VCaP (cell line): ENCODE results near the gene HMGXB3.

Experiments used
- H3K27ac ChIP-seq: fragments of 450-650 bp; 2 replicates; pipeline ENCODE4 v1.5.1; 2017
- TF ChIP-seq, protein P1 (sequence below): fragments of 450-650 bp; conservative IDR thresholded peaks from 2 replicates; pipeline ENCODE4 v1.5.1; 2017; ENCODE audit warnings: mild to moderate bottlenecking, moderate library complexity

Gene HMGXB3

GRCh38 chr5:150061538-150061995 lies 61.0 kb downstream of the HMGXB3 start:
- TF ChIP-seq, protein P1, sequence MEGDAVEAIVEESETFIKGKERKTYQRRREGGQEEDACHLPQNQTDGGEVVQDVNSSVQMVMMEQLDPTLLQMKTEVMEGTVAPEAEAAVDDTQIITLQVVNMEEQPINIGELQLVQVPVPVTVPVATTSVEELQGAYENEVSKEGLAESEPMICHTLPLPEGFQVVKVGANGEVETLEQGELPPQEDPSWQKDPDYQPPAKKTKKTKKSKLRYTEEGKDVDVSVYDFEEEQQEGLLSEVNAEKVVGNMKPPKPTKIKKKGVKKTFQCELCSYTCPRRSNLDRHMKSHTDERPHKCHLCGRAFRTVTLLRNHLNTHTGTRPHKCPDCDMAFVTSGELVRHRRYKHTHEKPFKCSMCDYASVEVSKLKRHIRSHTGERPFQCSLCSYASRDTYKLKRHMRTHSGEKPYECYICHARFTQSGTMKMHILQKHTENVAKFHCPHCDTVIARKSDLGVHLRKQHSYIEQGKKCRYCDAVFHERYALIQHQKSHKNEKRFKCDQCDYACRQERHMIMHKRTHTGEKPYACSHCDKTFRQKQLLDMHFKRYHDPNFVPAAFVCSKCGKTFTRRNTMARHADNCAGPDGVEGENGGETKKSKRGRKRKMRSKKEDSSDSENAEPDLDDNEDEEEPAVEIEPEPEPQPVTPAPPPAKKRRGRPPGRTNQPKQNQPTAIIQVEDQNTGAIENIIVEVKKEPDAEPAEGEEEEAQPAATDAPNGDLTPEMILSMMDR: no peak
- no peak overlapping the region for H3K27ac ChIP-seq

DNA sequence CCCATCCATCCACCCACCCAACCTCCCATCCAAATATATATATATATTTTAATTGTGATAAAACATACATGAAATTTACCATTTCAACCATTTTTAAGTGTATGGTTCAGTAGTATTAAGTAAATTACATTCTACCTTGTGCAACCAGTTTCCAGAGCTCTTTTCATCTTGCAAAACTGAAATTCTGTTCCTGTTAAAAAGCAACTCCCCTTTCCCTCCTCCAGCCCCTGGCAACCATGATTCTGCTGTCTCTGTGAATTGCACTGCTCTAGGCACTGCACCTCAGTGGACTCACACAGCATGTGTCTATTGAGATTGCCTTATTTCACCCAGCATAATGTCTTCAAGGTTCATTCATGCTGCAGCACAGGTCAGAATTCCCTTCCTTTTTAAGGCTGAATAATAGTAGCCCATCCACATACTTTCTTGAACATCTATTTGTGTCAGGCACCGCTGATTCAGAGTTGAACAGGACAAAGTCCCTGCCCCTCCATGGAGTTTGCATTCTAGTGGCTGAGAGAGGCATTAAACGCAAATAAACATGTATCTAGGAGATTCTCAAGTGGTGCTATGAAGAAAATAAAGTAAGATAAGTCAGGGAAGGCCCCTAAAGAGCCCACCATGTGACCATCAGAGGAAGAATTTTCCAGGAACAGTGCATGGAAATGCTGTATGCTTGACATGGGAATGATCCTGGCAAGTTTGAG lies 61.8 kb downstream of the HMGXB3 start:
- TF ChIP-seq, protein P1: no peak
- no peak overlapping the region for H3K27ac ChIP-seq

DNA sequence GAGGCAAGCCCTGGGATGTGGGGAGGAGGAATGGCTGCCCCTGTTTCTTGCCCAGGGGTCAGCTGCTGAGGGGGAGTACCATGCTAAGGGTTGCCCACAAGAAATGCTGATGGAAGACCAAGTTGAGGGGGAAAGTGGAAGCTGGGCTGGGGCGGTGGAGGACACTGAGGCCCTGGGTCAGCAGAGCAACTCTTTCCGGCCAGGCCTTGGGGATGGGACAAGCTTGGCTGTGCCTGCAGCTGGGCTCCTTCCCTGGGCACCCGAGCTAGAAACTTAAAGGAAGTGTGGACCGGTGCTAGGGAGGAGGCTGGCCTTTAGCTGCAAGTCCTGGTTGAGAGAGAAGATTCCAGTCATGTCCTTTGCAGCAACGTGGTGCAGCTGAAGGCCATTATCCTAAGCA lies 63.1 kb downstream of the HMGXB3 start:
- TF ChIP-seq, protein P1: no peak
- no peak overlapping the region for H3K27ac ChIP-seq

DNA sequence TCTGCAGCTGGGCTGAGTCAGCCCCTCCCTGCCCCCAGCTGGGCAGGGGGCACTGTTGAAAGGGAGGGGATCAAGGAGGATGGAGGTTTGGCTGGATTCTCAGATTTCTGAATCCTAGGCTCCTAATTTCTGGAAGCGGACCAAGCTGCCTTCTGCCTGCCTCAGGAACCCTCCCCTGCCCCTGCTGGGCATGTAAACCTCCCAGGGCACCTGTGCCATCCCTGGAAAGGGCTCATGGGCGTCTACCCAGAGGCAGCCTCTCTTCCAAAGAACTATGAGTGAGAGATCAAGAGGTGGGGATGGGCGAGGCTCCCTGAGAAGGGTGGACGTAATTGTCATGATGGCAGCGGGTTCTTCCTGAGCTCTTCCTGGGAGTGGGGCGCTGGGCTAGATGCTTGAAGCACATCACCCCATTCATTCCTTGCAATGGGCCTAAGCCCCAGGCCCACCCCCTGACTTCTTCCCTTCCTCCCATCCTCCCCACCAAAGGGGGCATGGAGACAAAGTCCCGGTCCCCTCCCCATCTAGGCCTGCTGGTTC lies 64.2 kb downstream of the HMGXB3 start:
- H3K27ac ChIP-seq: no peak overlapping the region
- TF ChIP-seq, protein P1: no peak

GRCh38 chr5:150065346-150065745 lies 64.8 kb downstream of the HMGXB3 start:
- TF ChIP-seq, protein P1: no peak
- H3K27ac ChIP-seq: no peak overlapping the region

DNA sequence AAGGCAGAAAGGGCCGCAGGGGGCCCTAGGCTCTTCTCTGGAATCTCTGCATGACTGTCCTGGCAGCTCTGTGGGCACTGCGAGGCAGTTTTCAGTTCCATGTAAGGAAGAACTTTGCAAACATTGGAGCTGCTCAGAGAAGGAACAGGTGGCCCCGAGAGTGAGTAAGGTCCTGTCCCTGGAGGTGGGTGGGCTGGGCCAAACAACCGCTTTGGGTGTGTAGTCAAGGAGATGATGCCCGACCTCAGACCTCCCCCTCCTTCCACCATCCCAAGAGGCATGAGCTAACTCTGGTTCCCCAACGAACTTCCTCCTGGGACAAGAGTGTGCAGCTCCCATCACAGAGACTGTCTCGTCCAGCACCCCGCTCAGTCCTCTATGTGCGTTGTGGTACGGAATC lies 65.3 kb downstream of the HMGXB3 start:
- no peak overlapping the region for H3K27ac ChIP-seq
- TF ChIP-seq, protein P1: no peak

- no peak overlapping the region for H3K27ac ChIP-seq
Observed at GRCh38 chr5:150066436-150066835, 65.9 kb downstream of the HMGXB3 start.

More at GRCh38 chr5:150066436-150066835, 65.9 kb downstream of the HMGXB3 start:
- TF ChIP-seq, protein P1: no peak
